ENCODE data around the gene RNASEH1. TPM values are rescaled to one million over a fixed set of nuclear protein-coding genes. Genes with fewer than 3 reads are reported as not detected.
A peak's percentile ranks its signal among the peaks of the same experiment; 100 is the strongest.

RNASEH1 gene
- polyA plus RNA-seq, 4 donors = 5.1 to 16.4 (median 9.6) TPM

GRCh38 chr2:3557639-3558204 lies 411 bp downstream of the RNASEH1 start:
- Histone ChIP-seq H3K27ac (ENCODE audit: low read depth in 1 of 3, low read length in 2 of 3) (peak overlapping the region; percentile 74 to 97 (median 96)), H3K27me3 (ENCODE audit: control insufficient read depth in 3 of 3, insufficient read depth in 3 of 3, low read length in 3 of 3) (no peaks in the 10 kb centered on the region), H3K9me3 (ENCODE audit: control insufficient read depth in 2 of 2, insufficient read depth in 1 of 2, low read depth in 1 of 2, low read length in 1 of 2) (no peaks in the 10 kb centered on the region), H3K4me3 (ENCODE audit: low read depth in 1 of 3, low read length in 3 of 3) (peak overlapping the region; percentile 71 to 92 (median 79)), H3K4me1 (ENCODE audit: control insufficient read depth in 3 of 3, insufficient read depth in 2 of 3, low read depth in 1 of 3, low read length in 2 of 3) (peaks cover 0 to 8% (median 2%) of the 10 kb centered on the region in 3 donors), H3K36me3 (ENCODE audit: control insufficient read depth in 3 of 3, insufficient read depth in 2 of 3, low read depth in 1 of 3, low read length in 3 of 3) (peaks cover 9 to 28% (median 10%) of the 10 kb centered on the region in 3 donors)
- WGBS, 3 donors = 0 to 1% (median 0%) methylated on average over 39 to 40 of the region's 40 CpGs
- peak in 1 of 2 donors; percentile 9 for DNase-seq
- no peak for FAIRE-seq

- Histone ChIP-seq H3K4me1 (ENCODE audit: control insufficient read depth in 3 of 3, insufficient read depth in 2 of 3, low read depth in 1 of 3, low read length in 2 of 3) (peaks cover 0 to 6% (median 2%) of the 10 kb centered on the region in 3 donors), H3K27me3 (ENCODE audit: control insufficient read depth in 3 of 3, insufficient read depth in 3 of 3, low read length in 3 of 3) (no peaks in the 10 kb centered on the region), H3K36me3 (ENCODE audit: control insufficient read depth in 3 of 3, insufficient read depth in 2 of 3, low read depth in 1 of 3, low read length in 3 of 3) (peaks cover 26 to 52% (median 28%) of the 10 kb centered on the region in 3 donors), H3K27ac (ENCODE audit: low read depth in 1 of 3, low read length in 2 of 3) (no peak overlapping the region), H3K9me3 (ENCODE audit: control insufficient read depth in 2 of 2, insufficient read depth in 1 of 2, low read depth in 1 of 2, low read length in 1 of 2) (no peaks in the 10 kb centered on the region), H3K4me3 (ENCODE audit: low read depth in 1 of 3, low read length in 3 of 3) (no peak overlapping the region)
- WGBS, 3 donors = 90 to 91% (median 91%) methylated on average over 10 of the region's 10 CpGs
- FAIRE-seq (no peak), DNase-seq (no peak)
These were observed 4.2 kb downstream of the RNASEH1 start for GRCh38 chr2:3553946-3554345.

- H3K27me3 ChIP-seq (ENCODE audit: control insufficient read depth in 3 of 3, insufficient read depth in 3 of 3, low read length in 3 of 3) = no peaks in the 10 kb centered on the region
- WGBS, 3 donors = 95 to 98% (median 95%) methylated on average over 2 of the region's 2 CpGs
- H3K27ac ChIP-seq (ENCODE audit: low read depth in 1 of 3, low read length in 2 of 3) = no peak overlapping the region
- peaks cover 25 to 65% (median 33%) of the 10 kb centered on the region in 3 donors for H3K36me3 ChIP-seq (ENCODE audit: control insufficient read depth in 3 of 3, insufficient read depth in 2 of 3, low read depth in 1 of 3, low read length in 3 of 3)
- DNase-seq (no peak), FAIRE-seq (no peak)
- no peak overlapping the region for H3K4me3 ChIP-seq (ENCODE audit: low read depth in 1 of 3, low read length in 3 of 3)
- H3K9me3 ChIP-seq (ENCODE audit: control insufficient read depth in 2 of 2, insufficient read depth in 1 of 2, low read depth in 1 of 2, low read length in 1 of 2) = no peaks in the 10 kb centered on the region
- no peaks in the 10 kb centered on the region for H3K4me1 ChIP-seq (ENCODE audit: control insufficient read depth in 3 of 3, insufficient read depth in 2 of 3, low read depth in 1 of 3, low read length in 2 of 3)
These were observed 10.2 kb downstream of the RNASEH1 start for GRCh38 chr2:3547915-3548314.

GRCh38 chr2:3545788-3546478 lies 12.2 kb downstream of the RNASEH1 start:
- peaks cover 16 to 57% (median 29%) of the 10 kb centered on the region in 3 donors for H3K36me3 ChIP-seq (ENCODE audit: control insufficient read depth in 3 of 3, insufficient read depth in 2 of 3, low read depth in 1 of 3, low read length in 3 of 3)
- FAIRE-seq = no peak
- H3K4me1 ChIP-seq (ENCODE audit: control insufficient read depth in 3 of 3, insufficient read depth in 2 of 3, low read depth in 1 of 3, low read length in 2 of 3) = no peaks in the 10 kb centered on the region
- WGBS, 3 donors = 81 to 90% (median 90%) methylated on average over 10 of the region's 10 CpGs
- no peak for DNase-seq
- no peaks in the 10 kb centered on the region for H3K27me3 ChIP-seq (ENCODE audit: control insufficient read depth in 3 of 3, insufficient read depth in 3 of 3, low read length in 3 of 3)
- no peak overlapping the region for H3K4me3 ChIP-seq (ENCODE audit: low read depth in 1 of 3, low read length in 3 of 3)
- H3K27ac ChIP-seq (ENCODE audit: low read depth in 1 of 3, low read length in 2 of 3) = no peak overlapping the region
- no peaks in the 10 kb centered on the region for H3K9me3 ChIP-seq (ENCODE audit: control insufficient read depth in 2 of 2, insufficient read depth in 1 of 2, low read depth in 1 of 2, low read length in 1 of 2)

- H3K36me3 ChIP-seq (ENCODE audit: control insufficient read depth in 3 of 3, insufficient read depth in 2 of 3, low read depth in 1 of 3, low read length in 3 of 3) = peaks cover 7 to 45% (median 15%) of the 10 kb centered on the region in 3 donors
- H3K4me1 ChIP-seq (ENCODE audit: control insufficient read depth in 3 of 3, insufficient read depth in 2 of 3, low read depth in 1 of 3, low read length in 2 of 3) = no peaks in the 10 kb centered on the region
- H3K27me3 ChIP-seq (ENCODE audit: control insufficient read depth in 3 of 3, insufficient read depth in 3 of 3, low read length in 3 of 3) = no peaks in the 10 kb centered on the region
- no peaks in the 10 kb centered on the region for H3K9me3 ChIP-seq (ENCODE audit: control insufficient read depth in 2 of 2, insufficient read depth in 1 of 2, low read depth in 1 of 2, low read length in 1 of 2)
- no peak overlapping the region for H3K27ac ChIP-seq (ENCODE audit: low read depth in 1 of 3, low read length in 2 of 3)
- no peak for FAIRE-seq
- DNase-seq = no peak
- H3K4me3 ChIP-seq (ENCODE audit: low read depth in 1 of 3, low read length in 3 of 3) = no peak overlapping the region
- WGBS, 3 donors = 79 to 84% (median 82%) methylated on average over 6 of the region's 6 CpGs
These were observed 15.0 kb downstream of the RNASEH1 start for GRCh38 chr2:3543023-3543683.

- no peak overlapping the region for H3K4me3 ChIP-seq (ENCODE audit: low read depth in 1 of 3, low read length in 3 of 3)
- peaks cover 0 to under 1% (median 0%) of the 10 kb centered on the region in 3 donors for H3K4me1 ChIP-seq (ENCODE audit: control insufficient read depth in 3 of 3, insufficient read depth in 2 of 3, low read depth in 1 of 3, low read length in 2 of 3)
- H3K27ac ChIP-seq (ENCODE audit: low read depth in 1 of 3, low read length in 2 of 3) = no peak overlapping the region
- no peak for FAIRE-seq
- H3K36me3 ChIP-seq (ENCODE audit: control insufficient read depth in 3 of 3, insufficient read depth in 2 of 3, low read depth in 1 of 3, low read length in 3 of 3) = peaks cover 6 to 38% (median 11%) of the 10 kb centered on the region in 3 donors
- no peak for DNase-seq
- H3K27me3 ChIP-seq (ENCODE audit: control insufficient read depth in 3 of 3, insufficient read depth in 3 of 3, low read length in 3 of 3) = no peaks in the 10 kb centered on the region
- no peaks in the 10 kb centered on the region for H3K9me3 ChIP-seq (ENCODE audit: control insufficient read depth in 2 of 2, insufficient read depth in 1 of 2, low read depth in 1 of 2, low read length in 1 of 2)
- WGBS, 3 donors = 93 to 94% (median 94%) methylated on average over 5 of the region's 5 CpGs
These were observed 16.0 kb downstream of the RNASEH1 start for GRCh38 chr2:3542107-3542506.

GRCh38 chr2:3539836-3540235 lies 18.3 kb downstream of the RNASEH1 start:
- no peak overlapping the region for H3K4me3 ChIP-seq (ENCODE audit: low read depth in 1 of 3, low read length in 3 of 3)
- peaks cover 0 to 16% (median 7%) of the 10 kb centered on the region in 3 donors for H3K4me1 ChIP-seq (ENCODE audit: control insufficient read depth in 3 of 3, insufficient read depth in 2 of 3, low read depth in 1 of 3, low read length in 2 of 3)
- no peaks in the 10 kb centered on the region for H3K9me3 ChIP-seq (ENCODE audit: control insufficient read depth in 2 of 2, insufficient read depth in 1 of 2, low read depth in 1 of 2, low read length in 1 of 2)
- DNase-seq = no peak
- H3K27me3 ChIP-seq (ENCODE audit: control insufficient read depth in 3 of 3, insufficient read depth in 3 of 3, low read length in 3 of 3) = no peaks in the 10 kb centered on the region
- 90 to 94% (median 90%) methylated on average over 9 of the region's 9 CpGs for WGBS, 3 donors
- no peak overlapping the region for H3K27ac ChIP-seq (ENCODE audit: low read depth in 1 of 3, low read length in 2 of 3)
- no peak for FAIRE-seq
- peaks cover 2 to 29% (median 3%) of the 10 kb centered on the region in 3 donors for H3K36me3 ChIP-seq (ENCODE audit: control insufficient read depth in 3 of 3, insufficient read depth in 2 of 3, low read depth in 1 of 3, low read length in 3 of 3)

Measured in small intestine (tissue), 7 donors.